ELR (cell line): ENCODE results near the gene CLDN5.

Experiments
- DNase-seq: peaks from one replicate; pipeline ENCODE4 v3.0.0-alpha.2; 2015; ENCODE audit warnings: low read depth

CLDN5 gene

GRCh38 chr22:19479355-19480172 lies 44.6 kb downstream of the CLDN5 start, which contains the start of gene CDC45:
Gene CDC45, plus strand, starts transcription at chr22:19479920. Its CDS starts 49 bp downstream, at chr22:19479969.
- peak; percentile 99 for DNase-seq

DNA sequence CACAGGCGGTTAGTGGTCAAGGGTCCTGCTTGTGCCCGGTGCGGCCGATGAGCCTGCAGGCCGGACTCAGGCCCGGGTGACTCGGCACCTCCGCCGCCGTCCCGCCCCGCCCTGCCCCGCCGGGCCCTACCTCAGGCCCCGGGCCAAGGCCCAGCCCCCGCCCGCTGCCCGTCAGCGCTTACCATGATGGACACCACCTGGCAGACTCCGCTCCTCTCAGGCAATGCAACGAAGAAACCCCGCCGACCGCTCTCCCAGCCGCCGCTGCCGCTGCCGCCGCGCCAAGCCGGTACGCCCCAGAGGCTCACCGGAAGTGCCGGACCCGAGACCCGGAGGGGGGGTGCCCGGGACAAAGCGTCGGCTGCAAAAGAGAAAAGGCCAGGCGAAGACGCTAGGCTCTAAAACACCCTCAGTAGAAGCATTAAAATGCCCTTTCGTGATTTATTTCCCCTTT lies 45.3 kb downstream of the CLDN5 start, which contains the start of gene UFD1:
Gene UFD1 (minus strand): TSS at position 293 of the 454 bp plus-strand sequence. CDS start 108 bp downstream, at position 185.
- DNase-seq, result peak; percentile 81

- no peak for DNase-seq
These were observed 45.9 kb downstream of the CLDN5 start for GRCh38 chr22:19478045-19478900.

GRCh38 chr22:19477321-19478044 lies 46.7 kb downstream of the CLDN5 start:
- DNase-seq, result peak; percentile 29

DNA sequence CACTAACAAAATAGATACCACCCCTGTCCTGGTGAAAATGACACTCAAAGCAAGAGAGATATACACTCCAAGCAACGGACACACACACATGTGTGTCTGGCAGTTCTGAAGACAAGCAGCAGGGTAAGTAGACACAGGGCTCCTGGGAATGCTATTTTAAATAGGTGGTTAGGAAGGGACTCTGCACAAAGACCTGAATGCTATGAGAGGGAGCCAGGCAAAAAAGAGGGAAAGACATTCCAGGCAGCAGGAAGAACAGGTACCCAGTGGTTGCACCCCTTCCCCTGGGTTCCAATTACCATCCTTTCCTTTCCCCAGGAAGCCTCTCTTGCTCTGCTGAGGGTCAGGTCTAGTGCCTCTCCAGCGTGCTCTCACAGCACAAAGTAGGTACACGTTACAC lies 48.2 kb downstream of the CLDN5 start:
- DNase-seq, result no peak

- peak; percentile 18 for DNase-seq
These were observed 50.6 kb downstream of the CLDN5 start for GRCh38 chr22:19473578-19473977.
